GM12878 (cell line): Measurements from ENCODE around the gene AGPAT2. TPM values are rescaled to one million over a fixed set of nuclear protein-coding genes. Genes with fewer than 3 reads are reported as not detected.
A peak's percentile ranks its signal among the peaks of the same experiment; 100 is the strongest.

Experiments used
- ATF7 ChIP-seq: fragments of 450-650 bp; IDR thresholded peaks from 2 replicates; pipeline ENCODE4 v1.6.1; 2016; ENCODE audit warnings: low read depth, mild to moderate bottlenecking
- BHLHE40 ChIP-seq, 2 experiments: fragments of 450-650 bp in 1 of 2; IDR thresholded peaks; 2 replicates each; pipeline ENCODE4 v1.6.1; 2011 to 2017; ENCODE audit warnings: low read depth in 2 of 2, borderline replicate concordance in 1 of 2, improper control_type of control experiment in 1 of 2, low read length in 1 of 2, mild to moderate bottlenecking in 1 of 2
- CEBPZ ChIP-seq: fragments of 150-350 bp; IDR thresholded peaks from 2 replicates; pipeline ENCODE4 v1.6.1; 2016; ENCODE audit warnings: low read depth, low read length
- ELK1 ChIP-seq: IDR thresholded peaks from 2 replicates; pipeline ENCODE4 v1.6.1; 2012; ENCODE audit warnings: low read depth, low read length, improper control_type of control experiment
- FOXK2 ChIP-seq: fragments of 450-650 bp; IDR thresholded peaks from 2 replicates; pipeline ENCODE4 v1.6.1; 2017; ENCODE audit warnings: mild to moderate bottlenecking, moderate library complexity
- GATAD2B ChIP-seq: fragments of 450-650 bp; conservative IDR thresholded peaks from 2 replicates; pipeline ENCODE4 v1.6.1; 2017; ENCODE audit warnings: low read depth, mild to moderate bottlenecking, moderate library complexity
- KLF5 ChIP-seq: fragments of 450-650 bp; IDR thresholded peaks from 2 replicates; pipeline ENCODE4 v1.6.1; 2014; ENCODE audit warnings: mild to moderate bottlenecking; ENCODE audit not compliant: partially characterized antibody
- MEF2B ChIP-seq: fragments of 450-650 bp; IDR thresholded peaks from 2 replicates; pipeline ENCODE4 v1.6.1; 2018; ENCODE audit warnings: mild to moderate bottlenecking, moderate library complexity; ENCODE audit not compliant: partially characterized antibody, poor library complexity, severe bottlenecking
- NRF1 ChIP-seq: conservative IDR thresholded peaks from 2 replicates; pipeline ENCODE4 v1.6.1; 2011; ENCODE audit warnings: mild to moderate bottlenecking, low read depth, low read length, improper control_type of control experiment
- PAX5 ChIP-seq: IDR thresholded peaks from 2 replicates; pipeline ENCODE4 v1.6.1; 2011; ENCODE audit warnings: low read depth, low read length, borderline replicate concordance
- POLR2AphosphoS2 ChIP-seq: IDR thresholded peaks from 2 replicates; pipeline ENCODE4 v1.6.1; 2011; ENCODE audit warnings: low read depth, mild to moderate bottlenecking, low read length, improper control_type of control experiment, moderate library complexity
- POLR2AphosphoS5 ChIP-seq: IDR thresholded peaks from 2 replicates; pipeline ENCODE4 v1.6.1; 2011; ENCODE audit warnings: mild to moderate bottlenecking, low read length, inconsistent platforms
- POU2F2 ChIP-seq: IDR thresholded peaks from 3 replicates; pipeline ENCODE4 v1.6.1; 2011; ENCODE audit warnings: low read depth, mild to moderate bottlenecking, low read length, borderline replicate concordance
- RB1 ChIP-seq: fragments of 450-650 bp; formaldehyde crosslinking; IDR thresholded peaks from 2 replicates; pipeline ENCODE4 v1.6.1; 2017; ENCODE audit warnings: mild to moderate bottlenecking, borderline replicate concordance
- SMAD1 ChIP-seq: fragments of 450-650 bp; IDR thresholded peaks from 2 replicates; pipeline ENCODE4 v1.6.1; 2018; ENCODE audit warnings: mild to moderate bottlenecking, low read depth; ENCODE audit not compliant: partially characterized antibody
- SREBF1 ChIP-seq: IDR thresholded peaks from 2 replicates; pipeline ENCODE4 v1.6.1; 2012; ENCODE audit warnings: mild to moderate bottlenecking, low read length
- SUPT20H ChIP-seq: IDR thresholded peaks from 2 replicates; pipeline ENCODE4 v1.6.1; 2011; ENCODE audit warnings: low read depth, mild to moderate bottlenecking, low read length, moderate library complexity, borderline replicate concordance; ENCODE audit not compliant: control insufficient read depth
- TCF7 ChIP-seq: IDR thresholded peaks from 2 replicates; pipeline ENCODE4 v1.6.1; 2014; ENCODE audit warnings: antibody characterized with exemption, borderline replicate concordance
- WRNIP1 ChIP-seq: IDR thresholded peaks from 2 replicates; pipeline ENCODE4 v1.6.1; 2011; ENCODE audit warnings: low read depth, low read length, improper control_type of control experiment, borderline replicate concordance
- ZNF217 ChIP-seq: fragments of 450-650 bp; IDR thresholded peaks from 2 replicates; pipeline ENCODE4 v1.6.1; 2017; ENCODE audit warnings: antibody characterized with exemption, mild to moderate bottlenecking
- ZNF274 ChIP-seq: IDR thresholded peaks from one replicate; pipeline ENCODE4 v1.8.0; 2011; ENCODE audit not compliant: insufficient read length, insufficient read depth
- ZSCAN29 ChIP-seq: fragments of 450-650 bp; IDR thresholded peaks from 2 replicates; pipeline ENCODE4 v1.6.1; 2017; ENCODE audit warnings: mild to moderate bottlenecking, moderate library complexity
- ZZZ3 ChIP-seq: IDR thresholded peaks from 2 replicates; pipeline ENCODE4 v1.6.1; 2011; ENCODE audit warnings: low read depth; ENCODE audit not compliant: control insufficient read depth, insufficient read length
- polyA plus RNA-seq, 11 experiments: library from polyadenylated mRNA; depleted of rRNA in 4 of 11; unstranded in 6 of 11; stranded (reverse) in 5 of 11; fragments of >200 nt; fragmentation: Nextera tagmentation in 4 of 11; fragmentation: Illumina TruSeq in 1 of 11; extraction: Ambion mirVana in 4 of 11; extraction: Trizol in 1 of 11; gene quantifications; 1 replicate in 1 of 11; 2 replicates in 10 of 11; pipeline versions ENCODE4 v1.2.1 to v1.2.3, GENCODE V29; 2011 to 2016; ENCODE audit warnings: inconsistent platforms in 2 of 11, missing spikeins in 2 of 11, low read depth in 1 of 11
- total RNA-seq, 4 experiments: library from RNA; depleted of rRNA in 3 of 4; stranded (reverse); fragments of >200 nt in 3 of 4; fragmentation: Illumina TruSeq in 1 of 4; extraction: Trizol in 1 of 4; gene quantifications; 2 replicates each; pipeline versions ENCODE4 v1.2.1 to v1.2.3, GENCODE V29; 2013 to 2021
- TF ChIP-seq, protein P1 (sequence below): fragments of 450-650 bp; formaldehyde crosslinking; IDR thresholded peaks from 2 replicates; pipeline ENCODE4 v1.4.0; 2022; ENCODE audit warnings: mild to moderate bottlenecking, moderate library complexity

AGPAT2 gene
- total and polyA plus RNA-seq, 10 of the 15 experiments (the other 5 are each of a cell fraction or from before 2014, with no cell fraction given): 0.10 to 28.5 (median 18.2) TPM

GRCh38 chr9:136700959-136701667, 13.9 kb upstream of the AGPAT2 start (continued):
- no peak for TF ChIP-seq ELK1
- peak; percentile 63 for TF ChIP-seq KLF5
- peak; percentile 69 for TF ChIP-seq POLR2AphosphoS5
- peak; percentile 48; the same call in 1 of the 2 replicates for TF ChIP-seq FOXK2
- TF ChIP-seq GATAD2B: peak; percentile 51; the same call in 1 of the 2 replicates
- TF ChIP-seq BHLHE40 (IDR thresholded peaks at IDR 0.05; ENCODE audit: borderline replicate concordance in 1 of 2, low read depth in 2 of 2, low read length in 1 of 2): peak; percentile 24 to 65
- peak; percentile 75 for TF ChIP-seq ATF7
- TF ChIP-seq CEBPZ: no peak
- no peak for TF ChIP-seq SREBF1
- peak; percentile 39 for TF ChIP-seq MEF2B
- TF ChIP-seq SUPT20H: no peak
- TF ChIP-seq WRNIP1: no peak
- TF ChIP-seq SMAD1: no peak
- no peak for TF ChIP-seq ZNF217
- TF ChIP-seq NRF1: no peak
- TF ChIP-seq, protein P1, sequence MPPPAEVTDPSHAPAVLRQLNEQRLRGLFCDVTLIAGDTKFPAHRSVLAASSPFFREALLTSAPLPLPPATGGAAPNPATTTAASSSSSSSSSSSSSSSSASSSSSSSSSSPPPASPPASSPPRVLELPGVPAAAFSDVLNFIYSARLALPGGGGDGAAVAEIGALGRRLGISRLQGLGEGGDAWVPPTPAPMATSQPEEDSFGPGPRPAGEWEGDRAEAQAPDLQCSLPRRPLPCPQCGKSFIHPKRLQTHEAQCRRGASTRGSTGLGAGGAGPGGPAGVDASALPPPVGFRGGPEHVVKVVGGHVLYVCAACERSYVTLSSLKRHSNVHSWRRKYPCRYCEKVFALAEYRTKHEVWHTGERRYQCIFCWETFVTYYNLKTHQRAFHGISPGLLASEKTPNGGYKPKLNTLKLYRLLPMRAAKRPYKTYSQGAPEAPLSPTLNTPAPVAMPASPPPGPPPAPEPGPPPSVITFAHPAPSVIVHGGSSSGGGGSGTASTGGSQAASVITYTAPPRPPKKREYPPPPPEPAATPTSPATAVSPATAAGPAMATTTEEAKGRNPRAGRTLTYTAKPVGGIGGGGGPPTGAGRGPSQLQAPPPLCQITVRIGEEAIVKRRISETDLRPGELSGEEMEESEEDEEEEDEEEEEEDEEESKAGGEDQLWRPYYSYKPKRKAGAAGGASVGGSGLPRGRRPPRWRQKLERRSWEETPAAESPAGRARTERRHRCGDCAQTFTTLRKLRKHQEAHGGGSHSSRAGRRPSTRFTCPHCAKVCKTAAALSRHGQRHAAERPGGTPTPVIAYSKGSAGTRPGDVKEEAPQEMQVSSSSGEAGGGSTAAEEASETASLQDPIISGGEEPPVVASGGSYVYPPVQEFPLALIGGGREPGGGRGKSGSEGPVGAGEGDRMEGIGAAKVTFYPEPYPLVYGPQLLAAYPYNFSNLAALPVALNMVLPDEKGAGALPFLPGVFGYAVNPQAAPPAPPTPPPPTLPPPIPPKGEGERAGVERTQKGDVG (CRISPR knock-in tag): no peak
- 0 out of 2 replicates have a peak, but pooled peaks have one; percentile 40 for TF ChIP-seq RB1
- no peak for TF ChIP-seq ZZZ3
- TF ChIP-seq PAX5: 0 out of 2 replicates have a peak, but pooled peaks have one; percentile 43
- TF ChIP-seq ZSCAN29: no peak
- no peak for TF ChIP-seq TCF7
- no peak for TF ChIP-seq ZNF274
- peak; percentile 12; the same call in 1 of the 3 replicates for TF ChIP-seq POU2F2
- TF ChIP-seq POLR2AphosphoS2: no peak
